ENCODE results near the gene CARD19.
A peak's percentile ranks its signal among the peaks of the same experiment; 100 is the strongest.

The CARD19 gene

DNA sequence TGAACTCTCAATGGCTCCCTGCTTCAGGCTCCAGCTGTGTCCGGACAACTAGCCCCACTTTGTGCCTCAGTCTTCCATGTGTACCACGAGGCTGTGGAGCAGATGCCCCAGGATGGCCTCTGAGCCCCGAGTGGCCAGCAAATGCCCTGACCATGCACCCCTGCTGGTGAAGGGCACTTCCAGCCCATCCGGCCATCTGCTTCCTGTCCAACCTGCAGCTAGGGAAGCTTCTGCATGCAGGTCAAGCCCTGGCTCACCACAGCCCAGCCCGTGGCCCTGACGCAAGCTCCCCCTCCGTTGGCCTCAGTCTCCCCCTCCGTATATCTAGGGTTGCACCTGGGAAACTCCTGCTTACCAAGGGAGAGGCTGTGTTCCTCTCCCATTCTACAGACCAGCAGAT lies 33.3 kb downstream of the CARD19 start:
- TF ChIP-seq ZFX (IDR thresholded peaks at IDR 0.05; ENCODE audit: borderline replicate concordance): no peak
- TF ChIP-seq, protein P1, sequence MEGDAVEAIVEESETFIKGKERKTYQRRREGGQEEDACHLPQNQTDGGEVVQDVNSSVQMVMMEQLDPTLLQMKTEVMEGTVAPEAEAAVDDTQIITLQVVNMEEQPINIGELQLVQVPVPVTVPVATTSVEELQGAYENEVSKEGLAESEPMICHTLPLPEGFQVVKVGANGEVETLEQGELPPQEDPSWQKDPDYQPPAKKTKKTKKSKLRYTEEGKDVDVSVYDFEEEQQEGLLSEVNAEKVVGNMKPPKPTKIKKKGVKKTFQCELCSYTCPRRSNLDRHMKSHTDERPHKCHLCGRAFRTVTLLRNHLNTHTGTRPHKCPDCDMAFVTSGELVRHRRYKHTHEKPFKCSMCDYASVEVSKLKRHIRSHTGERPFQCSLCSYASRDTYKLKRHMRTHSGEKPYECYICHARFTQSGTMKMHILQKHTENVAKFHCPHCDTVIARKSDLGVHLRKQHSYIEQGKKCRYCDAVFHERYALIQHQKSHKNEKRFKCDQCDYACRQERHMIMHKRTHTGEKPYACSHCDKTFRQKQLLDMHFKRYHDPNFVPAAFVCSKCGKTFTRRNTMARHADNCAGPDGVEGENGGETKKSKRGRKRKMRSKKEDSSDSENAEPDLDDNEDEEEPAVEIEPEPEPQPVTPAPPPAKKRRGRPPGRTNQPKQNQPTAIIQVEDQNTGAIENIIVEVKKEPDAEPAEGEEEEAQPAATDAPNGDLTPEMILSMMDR (IDR thresholded peaks at IDR 0.05): no peak
- no peak overlapping the region for H3K27ac ChIP-seq

DNA sequence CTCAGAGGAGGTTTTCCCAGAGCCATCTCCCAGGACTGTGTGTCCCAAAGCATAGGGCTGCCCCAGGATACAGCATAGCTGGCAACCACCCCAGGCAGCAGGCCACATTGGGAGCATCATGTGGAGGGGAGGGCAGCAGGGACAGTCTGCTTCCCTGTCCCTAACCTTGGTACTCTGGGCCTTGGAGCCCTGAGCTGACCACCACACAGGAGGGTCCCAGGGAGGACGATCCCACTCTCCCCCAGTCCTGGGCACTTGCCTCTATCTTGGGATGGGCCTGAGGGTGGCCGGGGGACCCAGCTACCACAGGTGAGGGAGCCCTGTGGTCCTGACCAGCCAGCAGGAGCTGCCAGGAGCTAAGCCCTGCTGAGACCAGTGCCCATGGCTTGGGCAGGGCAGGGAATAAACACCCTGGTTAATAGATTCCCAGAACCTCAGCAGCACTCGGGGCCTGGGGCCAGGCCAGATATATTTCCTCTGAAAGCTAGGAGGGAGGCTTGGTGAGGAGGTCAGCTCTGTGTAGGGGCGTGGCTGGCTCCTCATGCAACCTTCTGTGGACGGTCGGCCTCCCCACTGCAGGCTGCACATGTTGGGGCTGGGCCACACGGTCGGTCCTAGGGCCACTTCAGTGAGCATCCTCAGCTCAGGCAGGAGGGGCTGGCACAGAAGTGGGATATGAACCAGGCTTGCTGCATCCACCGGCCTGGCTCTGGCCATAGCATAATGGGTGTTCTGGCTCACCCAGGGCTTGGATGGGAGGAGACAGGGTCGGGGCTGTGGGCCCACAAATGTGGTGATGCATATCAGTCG lies 33.9 kb downstream of the CARD19 start:
- no peak for TF ChIP-seq ZFX (IDR thresholded peaks at IDR 0.05; ENCODE audit: borderline replicate concordance)
- TF ChIP-seq, protein P1 (IDR thresholded peaks at IDR 0.05): no peak
- H3K27ac ChIP-seq: no peak overlapping the region

DNA sequence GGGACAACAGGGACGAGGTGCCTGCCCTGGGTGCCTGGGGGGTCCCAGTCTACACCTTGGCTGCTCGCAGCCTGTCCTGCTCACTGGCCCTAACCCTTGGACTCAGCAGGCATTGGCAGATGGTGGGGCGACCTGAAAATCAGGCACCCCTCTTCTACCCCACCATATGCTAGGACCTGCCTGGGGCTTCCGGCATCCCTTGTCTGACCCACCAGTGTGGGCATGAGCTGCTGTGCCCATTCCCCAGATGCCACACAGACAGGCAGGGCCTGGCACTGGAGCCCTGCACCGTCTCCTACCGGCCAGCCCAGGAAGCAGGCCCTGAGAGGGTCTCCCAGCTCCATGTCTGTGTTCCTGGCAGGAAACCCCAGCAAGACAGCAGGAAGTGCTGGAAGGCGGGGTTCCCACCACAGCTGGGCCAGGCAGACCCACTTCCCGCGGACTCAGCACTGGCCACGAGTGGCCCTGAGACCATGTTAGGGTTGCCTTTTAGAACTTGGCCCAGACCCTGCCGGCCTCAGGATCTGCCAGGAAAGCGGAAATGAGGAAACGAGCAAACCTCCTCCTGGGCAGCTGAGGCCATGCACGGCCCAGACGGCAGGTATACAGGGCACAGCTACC lies 35.0 kb downstream of the CARD19 start:
- H3K27ac ChIP-seq: no peak overlapping the region
- no peak for TF ChIP-seq ZFX (IDR thresholded peaks at IDR 0.05; ENCODE audit: borderline replicate concordance)
- TF ChIP-seq, protein P1 (IDR thresholded peaks at IDR 0.05): no peak

DNA sequence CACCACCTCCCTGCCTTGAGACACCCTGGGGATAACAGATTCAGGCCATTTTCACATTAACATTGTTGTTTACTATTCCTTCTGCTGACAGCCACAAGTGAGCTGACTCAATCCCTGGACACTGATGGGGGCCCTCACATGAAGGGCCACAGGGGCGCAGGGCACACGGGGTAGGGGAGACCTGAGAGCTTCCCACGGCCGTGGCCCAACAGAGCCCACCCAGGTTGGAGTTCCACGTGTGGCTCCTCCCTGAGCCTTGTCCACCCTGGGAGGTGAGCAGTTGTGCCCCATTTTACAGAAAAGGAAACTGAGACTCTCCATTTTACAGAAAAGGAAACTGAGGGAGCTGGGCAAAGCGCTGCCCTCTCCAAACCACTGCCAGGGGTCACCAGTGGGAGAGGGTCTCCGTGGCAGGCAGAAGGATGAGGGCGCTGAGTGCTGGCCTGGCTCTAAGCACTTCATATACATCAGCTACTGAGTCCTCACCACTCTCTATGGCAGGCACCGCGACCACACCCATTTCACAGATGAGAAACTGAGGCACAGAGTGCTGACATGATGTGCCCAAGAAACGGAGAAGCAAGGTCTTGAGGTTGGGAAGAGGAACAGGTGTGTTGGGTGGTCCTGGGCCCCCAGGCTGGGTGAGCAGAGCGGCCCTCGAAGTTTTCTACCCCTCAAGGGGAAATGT lies 35.7 kb downstream of the CARD19 start:
- peak overlapping the region; percentile 78; the same call in 1 of the 2 replicates for H3K27ac ChIP-seq
- TF ChIP-seq, protein P1 (IDR thresholded peaks at IDR 0.05): no peak
- TF ChIP-seq ZFX (IDR thresholded peaks at IDR 0.05; ENCODE audit: borderline replicate concordance): no peak

DNA sequence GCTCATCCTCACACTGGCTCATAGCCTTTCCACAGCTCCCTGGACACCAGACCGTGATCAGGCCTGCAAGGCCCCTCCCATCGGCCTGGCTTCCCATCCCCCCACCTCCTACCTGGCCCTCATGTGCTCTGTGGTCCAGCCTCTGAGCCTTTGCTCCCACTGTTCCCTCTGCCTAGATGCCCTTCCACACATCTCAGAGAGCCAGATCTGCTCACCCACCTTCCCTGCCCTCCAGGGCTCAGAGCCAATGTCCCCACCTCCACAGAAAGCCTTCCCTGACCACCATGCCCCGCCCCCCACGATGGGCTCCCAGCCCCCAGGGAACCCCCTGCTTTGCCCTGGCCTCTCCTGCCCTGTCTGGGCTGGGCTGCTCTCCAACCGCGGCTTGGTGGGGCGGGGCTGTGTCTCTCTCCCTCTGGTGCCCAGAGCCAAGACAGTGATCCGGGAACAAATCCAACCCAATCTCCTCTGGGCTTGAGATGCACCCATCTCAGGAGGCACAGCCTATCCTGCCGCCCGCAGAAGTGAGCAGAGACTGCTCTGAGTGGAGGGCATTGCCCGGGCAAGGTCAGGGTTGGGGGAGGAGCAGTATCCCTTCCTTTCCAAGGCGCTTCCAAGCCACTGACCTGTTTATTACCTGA lies 36.4 kb downstream of the CARD19 start:
- TF ChIP-seq ZFX (IDR thresholded peaks at IDR 0.05; ENCODE audit: borderline replicate concordance): no peak
- TF ChIP-seq, protein P1 (IDR thresholded peaks at IDR 0.05): no peak
- H3K27ac ChIP-seq: peak overlapping the region; percentile 78

DNA sequence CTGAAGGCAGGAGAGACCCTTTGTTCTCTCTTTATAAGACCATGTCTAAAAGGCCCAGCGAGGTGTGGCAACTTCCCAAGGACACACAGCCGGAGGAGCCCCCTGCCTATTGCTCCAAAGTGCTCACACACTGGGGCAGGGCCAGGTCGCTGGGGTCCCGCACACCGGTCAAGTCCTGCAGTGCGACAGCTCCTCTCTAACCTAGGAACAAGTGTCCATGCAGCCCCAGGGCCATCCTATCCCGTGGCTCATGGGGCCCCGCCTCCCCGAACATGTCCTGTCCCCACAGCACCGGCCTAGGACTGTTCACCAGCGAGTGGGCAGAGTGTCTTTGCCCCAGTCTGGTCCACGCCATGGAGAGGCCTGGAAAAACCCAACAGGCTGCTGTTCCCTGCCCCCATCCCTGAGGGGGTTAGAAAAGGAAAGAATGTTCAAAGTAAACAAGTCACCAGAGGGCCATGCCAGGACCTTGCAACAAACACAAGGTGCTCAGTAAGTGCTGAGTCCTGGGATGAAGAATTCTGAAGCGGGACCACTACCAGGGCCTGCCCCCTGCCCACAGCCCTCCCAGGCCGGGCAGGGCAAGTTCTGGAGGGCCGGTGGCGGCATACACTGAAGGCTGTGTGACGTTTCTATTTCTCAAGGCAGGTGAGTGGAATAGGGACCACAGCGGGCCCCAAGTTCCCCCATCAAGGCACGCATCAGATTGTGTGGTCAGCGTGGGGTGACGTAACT lies 37.1 kb downstream of the CARD19 start:
- H3K27ac ChIP-seq: peak overlapping the region; percentile 78
- no peak for TF ChIP-seq ZFX (IDR thresholded peaks at IDR 0.05; ENCODE audit: borderline replicate concordance)
- TF ChIP-seq, protein P1 (IDR thresholded peaks at IDR 0.05): no peak
